A549 (cell line): ENCODE results near the gene FADS3. TPM values are rescaled to one million over a fixed set of nuclear protein-coding genes. Genes with fewer than 3 reads are reported as not detected.

Experiments used
- ATAC-seq, 2 experiments: fragments of 200-7000 bp in 1 of 2; fragments of >200 bp in 1 of 2; cut with Nextera tagmentation in 1 of 2; cut with Tn5 transposase in 1 of 2; 3 replicates each; pipeline versions ENCODE4 v1.8.0 to v1.9.1; 2018 to 2020; ENCODE audit warnings: mild to moderate bottlenecking in 1 of 2, moderate library complexity in 1 of 2
- CTCF ChIA-PET: fragments of 300-600 bp; sonication (Branson Sonifier 250); formaldehyde crosslinking; extraction: SDS; loops from one replicate; lab custom pipeline; 2021; ENCODE audit warnings: antibody characterized with exemption, inconsistent platforms; lab: Yijun Ruan, JAX
- POLR2A ChIA-PET: fragments of 350-600 bp; formaldehyde crosslinking; extraction: SDS; loops from one replicate; lab custom pipeline; 2021; ENCODE audit warnings: antibody characterized with exemption, inconsistent platforms; lab: Yijun Ruan, JAX
- DNase-seq, 2 experiments: peaks; one replicate each; pipeline versions ENCODE4 v3.0.0 to v3.0.0-alpha.2; 2011 to 2016; ENCODE audit warnings: low read depth in 1 of 2, low spot score in 1 of 2
- FAIRE-seq: peaks from 2 replicates; lab custom pipeline; 2011; peaks lifted over from hg19 to GRCh38; lab: Jason Lieb, UNC
- H3K27ac ChIP-seq, 2 experiments: fragments of >200 bp; sonication (Bioruptor Twin); formaldehyde crosslinking; 3 replicates each; pipeline ENCODE4 v1.5.1; 2016 to 2017
- H3K4me1 ChIP-seq: fragments of >200 bp; sonication (Bioruptor Twin); formaldehyde crosslinking; 3 replicates; pipeline ENCODE4 v1.6.1; 2016
- H3K4me2 ChIP-seq: fragments of >200 bp; sonication (Bioruptor Twin); formaldehyde crosslinking; 3 replicates; pipeline ENCODE4 v1.6.1; 2016
- H3K4me3 ChIP-seq: fragments of >200 bp; sonication (Bioruptor Twin); formaldehyde crosslinking; 3 replicates; pipeline ENCODE4 v1.5.1; 2016
- H3K9me3 ChIP-seq: fragments of >200 bp; sonication (Bioruptor Twin); formaldehyde crosslinking; 3 replicates; pipeline ENCODE4 v1.6.1; 2016
- ATOH8 ChIP-seq: fragments of 250-450 bp; sonication (Bioruptor Pico); IDR thresholded peaks from 2 replicates; pipeline ENCODE4 v1.5.0; 2020; ENCODE audit warnings: low read depth, mild to moderate bottlenecking, moderate library complexity
- BCL3 ChIP-seq: fragments of >200 bp; sonication (Bioruptor Twin); formaldehyde crosslinking; IDR thresholded peaks from 3 replicates; pipeline ENCODE4 v1.6.1; 2016
- BHLHE40 ChIP-seq: IDR thresholded peaks from 2 replicates; pipeline ENCODE4 v1.6.1; 2012; ENCODE audit warnings: low read depth, low read length, inconsistent platforms
- CBX8 ChIP-seq: fragments of 200-600 bp; sonication (generic); IDR thresholded peaks from 2 replicates; pipeline ENCODE4 v1.6.1; 2016
- CEBPB ChIP-seq, 2 experiments: fragments of >200 bp in 1 of 2; sonication (Bioruptor Twin) in 1 of 2; formaldehyde crosslinking in 1 of 2; IDR thresholded peaks; 2 replicates each; pipeline ENCODE4 v1.6.1; 2012 to 2016
- CHD4 ChIP-seq: fragments of 200-600 bp; sonication (generic); IDR thresholded peaks from 2 replicates; pipeline ENCODE4 v1.6.1; 2016; ENCODE audit warnings: antibody characterized with exemption, mild to moderate bottlenecking, borderline replicate concordance
- E2F6 ChIP-seq: IDR thresholded peaks from 2 replicates; pipeline ENCODE4 v1.6.1; 2012; ENCODE audit warnings: low read depth, borderline replicate concordance
- ELK1 ChIP-seq: fragments of 150-350 bp; IDR thresholded peaks from 2 replicates; pipeline ENCODE4 v1.6.1; 2014; ENCODE audit warnings: low read depth, mild to moderate bottlenecking, low read length
- FOSB ChIP-seq: fragments of 250-450 bp; sonication (Bioruptor Pico); IDR thresholded peaks from 2 replicates; pipeline ENCODE4 v1.5.0; 2020; ENCODE audit warnings: mild to moderate bottlenecking, moderate library complexity
- FOSL2 ChIP-seq, 2 experiments: fragments of 450-650 bp in 1 of 2; fragments of >200 bp in 1 of 2; sonication (Bioruptor Twin) in 1 of 2; formaldehyde crosslinking; IDR thresholded peaks; 2 replicates each; pipeline versions ENCODE4 v1.5.0 to v1.6.1; 2016 to 2020; ENCODE audit warnings: mild to moderate bottlenecking in 1 of 2, moderate library complexity in 1 of 2
- FOXS1 ChIP-seq: fragments of 250-450 bp; sonication (Bioruptor Pico); IDR thresholded peaks from 2 replicates; pipeline ENCODE4 v1.5.0; 2020; ENCODE audit warnings: mild to moderate bottlenecking, moderate library complexity
- GATA3 ChIP-seq: IDR thresholded peaks from 2 replicates; pipeline ENCODE4 v1.6.1; 2012; ENCODE audit warnings: borderline replicate concordance
- HDAC2 ChIP-seq: fragments of 200-600 bp; sonication (generic); IDR thresholded peaks from 2 replicates; pipeline ENCODE4 v1.6.1; 2016
- HOXB13 ChIP-seq: fragments of 250-450 bp; sonication (Bioruptor Pico); IDR thresholded peaks from 2 replicates; pipeline ENCODE4 v1.5.0; 2020; ENCODE audit warnings: low read depth, mild to moderate bottlenecking, moderate library complexity
- JUN ChIP-seq, 2 experiments: fragments of >200 bp; sonication (Bioruptor Twin); formaldehyde crosslinking; IDR thresholded peaks; 2 replicates in 1 of 2; 3 replicates in 1 of 2; pipeline ENCODE4 v1.6.1; 2016 to 2017
- JUNB ChIP-seq: fragments of >200 bp; sonication (Bioruptor Twin); formaldehyde crosslinking; IDR thresholded peaks from 2 replicates; pipeline ENCODE4 v1.6.1; 2016
- NPAS2 ChIP-seq: fragments of 250-450 bp; sonication (Bioruptor Pico); IDR thresholded peaks from 2 replicates; pipeline ENCODE4 v1.8.0; 2022; ENCODE audit warnings: mild to moderate bottlenecking, moderate library complexity, borderline replicate concordance
- PHF8 ChIP-seq: fragments of 200-600 bp; sonication (generic); IDR thresholded peaks from 2 replicates; pipeline ENCODE4 v1.6.1; 2016; ENCODE audit warnings: low read depth, mild to moderate bottlenecking, antibody characterized with exemption, moderate library complexity, borderline replicate concordance
- POLR2AphosphoS2 ChIP-seq: conservative IDR thresholded peaks from 2 replicates; pipeline ENCODE4 v1.6.1; 2012; ENCODE audit warnings: low read length, improper control_type of control experiment, inconsistent platforms
- RARB ChIP-seq: fragments of 250-450 bp; sonication (Bioruptor Pico); IDR thresholded peaks from 2 replicates; pipeline ENCODE4 v1.8.0; 2021; ENCODE audit warnings: mild to moderate bottlenecking, moderate library complexity
- RFX5 ChIP-seq: fragments of 450-650 bp; IDR thresholded peaks from 2 replicates; pipeline ENCODE4 v1.7.1; 2014; ENCODE audit warnings: antibody characterized with exemption, mild to moderate bottlenecking, moderate library complexity
- RNF2 ChIP-seq: fragments of 200-600 bp; sonication (generic); IDR thresholded peaks from 2 replicates; pipeline ENCODE4 v1.6.1; 2016; ENCODE audit warnings: low read depth, mild to moderate bottlenecking, antibody characterized with exemption, moderate library complexity, borderline replicate concordance
- SREBF2 ChIP-seq: fragments of 450-650 bp; IDR thresholded peaks from 2 replicates; pipeline ENCODE4 v1.6.1; 2014; ENCODE audit warnings: mild to moderate bottlenecking, moderate library complexity
- TFCP2L1 ChIP-seq: fragments of 250-450 bp; sonication (Bioruptor Pico); IDR thresholded peaks from 2 replicates; pipeline ENCODE4 v1.5.0; 2021; ENCODE audit warnings: mild to moderate bottlenecking
- TP53 ChIP-seq: fragments of 250-450 bp; sonication (Bioruptor Pico); IDR thresholded peaks from 2 replicates; pipeline ENCODE4 v1.5.0; 2021; ENCODE audit warnings: mild to moderate bottlenecking, moderate library complexity
- USF2 ChIP-seq: fragments of 450-650 bp; IDR thresholded peaks from 2 replicates; pipeline ENCODE4 v1.6.1; 2014; ENCODE audit warnings: antibody characterized with exemption
- ZFP36 ChIP-seq: fragments of 450-650 bp; IDR thresholded peaks from 2 replicates; pipeline ENCODE4 v1.6.1; 2014; ENCODE audit warnings: borderline replicate concordance; ENCODE audit not compliant: partially characterized antibody
- WGBS: methylation state at CpG from one replicate; pipeline ENCODE4 v1.1.6; 2017; ENCODE audit errors: missing lambda C conversion rate; 5-methylcytosine and 5-hydroxymethylcytosine counted together
- polyA plus RNA-seq, 4 experiments: library from polyadenylated mRNA; depleted of rRNA in 3 of 4; stranded (reverse); fragments of >200 nt; fragmentation: RNase III in 1 of 4; extraction: RNeasy Plus Mini Kit Qiagen cat#74134 plus additional on column Dnase treatment in 1 of 4; gene quantifications; 2 replicates in 3 of 4; 3 replicates in 1 of 4; pipeline ENCODE4 v1.2.3, GENCODE V29; 2011 to 2017

FADS3 gene
- polyA plus RNA-seq, 2 of the 4 experiments (the other 2 are of a cell fraction): 17.5 to 36.3 TPM

- TF ChIP-seq RARB (CRISPR knock-in tag) (no peak), HOXB13 (no peak), FOSB (CRISPR knock-in tag) (no peak), ZFP36 (no peak), CEBPB (IDR thresholded peaks at IDR 0.05) (no peak), FOXS1 (CRISPR knock-in tag) (no peak), NPAS2 (no peak)
Observed at GRCh38 chr11:61851113-61851899, 40.0 kb downstream of the FADS3 start (continued).

- POLR2A ChIA-PET: no interaction called here
- FAIRE-seq (no peak), ATAC-seq (no peak), DNase-seq (no peak)
- Histone ChIP-seq H3K4me1 (no peaks in the 10 kb centered on the region), H3K4me3 (no peak overlapping the region), H3K27ac (no peak overlapping the region), H3K9me3 (no peaks in the 10 kb centered on the region), H3K4me2 (no peak overlapping the region)
- 85% methylated on average over 7 of the region's 7 CpGs for WGBS
- TF ChIP-seq ELK1 (no peak), TFCP2L1 (no peak), PHF8 (no peak), JUN (IDR thresholded peaks at IDR 0.05) (no peak), RNF2 (no peak), TP53 (no peak), HDAC2 (no peak), SREBF2 (no peak), BHLHE40 (no peak), POLR2AphosphoS2 (no peak), JUNB (no peak), RFX5 (no peak), CHD4 (no peak), GATA3 (no peak)
- CTCF ChIA-PET: no interaction called here
Observed at GRCh38 chr11:61850687-61851086, 40.7 kb downstream of the FADS3 start.

GRCh38 chr11:61848631-61849030 lies 42.7 kb downstream of the FADS3 start:
- Histone ChIP-seq H3K4me1 (no peaks in the 10 kb centered on the region), H3K4me2 (no peak overlapping the region), H3K9me3 (no peaks in the 10 kb centered on the region), H3K4me3 (no peak overlapping the region), H3K27ac (no peak overlapping the region)
- no peak for FAIRE-seq
- TF ChIP-seq BCL3: no peak
- no peak for TF ChIP-seq JUN (IDR thresholded peaks at IDR 0.05)
- TF ChIP-seq ELK1: no peak
- TF ChIP-seq FOSL2 (IDR thresholded peaks at IDR 0.05): no peak
- no peak for TF ChIP-seq FOSL2 (CRISPR knock-in tag; IDR thresholded peaks at IDR 0.05)
- TF ChIP-seq CEBPB (IDR thresholded peaks at IDR 0.05): no peak
- TF ChIP-seq USF2: no peak
- no peak for TF ChIP-seq HDAC2
- no peak for TF ChIP-seq E2F6
- TF ChIP-seq ATOH8 (CRISPR knock-in tag): no peak
- TF ChIP-seq CBX8: no peak
- no peak for ATAC-seq
- ChIA-PET CTCF (interaction anchor here (1.0 to 1.8 kb wide), 4 partner anchors 22 to 259 kb away, joined by 5 to 6 read pairs (median 6); no protein-coding TSS in a partner anchor), POLR2A (no interaction called here)
- WGBS: 93% methylated on average over 9 of the region's 9 CpGs
- DNase-seq: no peak
